Muscle layer of colon (tissue), 2 donors: ENCODE data around the gene PARVA.

Source experiments
- H3K27ac ChIP-seq: one replicate; pipeline ENCODE4 v1.7.0; 2013; ENCODE audit warnings: low read depth, mild to moderate bottlenecking, low read length, moderate library complexity
- H3K27me3 ChIP-seq, 2 donors: one replicate each; pipeline ENCODE4 v1.7.0; 2013; ENCODE audit warnings: low read length in 2 of 2, mild to moderate bottlenecking in 2 of 2; ENCODE audit not compliant: insufficient read depth in 2 of 2, control insufficient read depth in 1 of 2
- H3K36me3 ChIP-seq: one replicate; pipeline ENCODE4 v1.7.0; 2013; ENCODE audit warnings: mild to moderate bottlenecking, low read length; ENCODE audit not compliant: insufficient read depth
- H3K4me1 ChIP-seq: one replicate; pipeline ENCODE4 v1.7.0; 2013; ENCODE audit warnings: mild to moderate bottlenecking, low read length; ENCODE audit not compliant: insufficient read depth
- H3K4me3 ChIP-seq, 2 donors: one replicate each; pipeline ENCODE4 v1.7.0; 2013; ENCODE audit warnings: low read length in 2 of 2, low read depth in 1 of 2, mild to moderate bottlenecking in 1 of 2, moderate library complexity in 1 of 2
- H3K9ac ChIP-seq: one replicate; pipeline ENCODE4 v1.7.0; 2013; ENCODE audit warnings: low read length
- H3K9me3 ChIP-seq: one replicate; pipeline ENCODE4 v1.7.0; 2013; ENCODE audit warnings: mild to moderate bottlenecking, low read length
- donor health status: abdominal sarcoma.
- donor health status: Adenocarcinoma of cecum.

PARVA gene

GRCh38 chr11:12380565-12381325 lies 3.4 kb downstream of the PARVA start:
- Histone ChIP-seq H3K4me3 (peak overlapping the region in 1 of 2 donors; percentile 65), H3K9me3 (no peaks in the 10 kb centered on the region), H3K27me3 (no peaks in the 10 kb centered on the region), H3K36me3 (peaks cover 20% of the 10 kb centered on the region), H3K27ac (peak overlapping the region; percentile 69), H3K9ac (peak overlapping the region; percentile 72), H3K4me1 (peaks cover 73% of the 10 kb centered on the region)

DNA sequence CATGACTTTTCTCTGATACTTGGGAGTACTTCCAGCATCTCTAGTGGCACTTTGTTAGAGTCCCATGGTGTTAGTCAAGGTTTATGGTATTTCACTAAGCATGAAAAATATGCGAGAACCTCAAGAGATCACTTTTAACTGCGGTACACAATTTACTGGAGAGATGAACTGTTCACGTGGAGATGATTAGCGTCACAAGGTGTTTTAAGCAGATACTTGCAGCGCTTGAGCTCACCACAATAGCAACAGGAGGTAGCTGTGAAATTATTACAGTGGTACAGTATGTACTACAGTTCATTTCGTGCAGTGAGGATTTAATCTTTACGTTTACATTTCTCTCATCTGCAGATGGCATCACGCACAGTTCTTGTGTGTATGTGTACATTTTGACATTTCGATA lies 4.5 kb downstream of the PARVA start:
- peaks cover 73% of the 10 kb centered on the region for H3K4me1 ChIP-seq
- no peaks in the 10 kb centered on the region for H3K9me3 ChIP-seq
- H3K9ac ChIP-seq: no peak overlapping the region
- H3K36me3 ChIP-seq: peaks cover 20% of the 10 kb centered on the region
- peak overlapping the region; percentile 69 for H3K27ac ChIP-seq
- no peaks in the 10 kb centered on the region for H3K27me3 ChIP-seq
- H3K4me3 ChIP-seq: no peak overlapping the region

- Histone ChIP-seq H3K4me3 (no peak overlapping the region), H3K4me1 (peaks cover 76% of the 10 kb centered on the region), H3K27ac (peak overlapping the region; percentile 64)
Measured at GRCh38 chr11:12382451-12382850, 5.1 kb downstream of the PARVA start.

DNA sequence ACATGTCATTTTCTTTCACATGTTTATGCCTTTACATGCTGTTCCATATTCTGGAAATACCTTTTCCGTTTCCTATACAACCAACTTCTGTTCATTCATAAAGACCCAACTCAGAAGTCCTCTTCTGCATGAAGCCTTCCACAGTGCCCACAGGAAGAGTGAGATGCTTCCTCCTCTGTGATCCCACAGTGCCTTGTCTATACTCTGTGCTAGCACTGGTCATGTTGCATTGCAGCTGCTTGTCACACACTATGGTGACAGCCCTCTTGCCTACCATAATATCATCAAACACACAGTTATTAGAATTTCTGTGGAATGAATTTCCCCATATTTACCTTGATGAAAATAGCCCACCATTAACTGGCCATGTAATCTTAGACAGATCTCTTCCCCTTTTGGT lies 8.9 kb downstream of the PARVA start:
- peaks cover 84% of the 10 kb centered on the region for H3K4me1 ChIP-seq
- peaks cover 7% of the 10 kb centered on the region for H3K36me3 ChIP-seq
- H3K9me3 ChIP-seq: no peaks in the 10 kb centered on the region
- no peak overlapping the region for H3K4me3 ChIP-seq
- peak overlapping the region; percentile 8 for H3K9ac ChIP-seq
- peak overlapping the region; percentile 88 for H3K27ac ChIP-seq
- H3K27me3 ChIP-seq: no peaks in the 10 kb centered on the region

More at GRCh38 chr11:12382451-12382850, 5.1 kb downstream of the PARVA start:
- Histone ChIP-seq H3K9ac (peak overlapping the region; percentile 10), H3K9me3 (no peaks in the 10 kb centered on the region), H3K36me3 (peaks cover 20% of the 10 kb centered on the region), H3K27me3 (no peaks in the 10 kb centered on the region)

DNA sequence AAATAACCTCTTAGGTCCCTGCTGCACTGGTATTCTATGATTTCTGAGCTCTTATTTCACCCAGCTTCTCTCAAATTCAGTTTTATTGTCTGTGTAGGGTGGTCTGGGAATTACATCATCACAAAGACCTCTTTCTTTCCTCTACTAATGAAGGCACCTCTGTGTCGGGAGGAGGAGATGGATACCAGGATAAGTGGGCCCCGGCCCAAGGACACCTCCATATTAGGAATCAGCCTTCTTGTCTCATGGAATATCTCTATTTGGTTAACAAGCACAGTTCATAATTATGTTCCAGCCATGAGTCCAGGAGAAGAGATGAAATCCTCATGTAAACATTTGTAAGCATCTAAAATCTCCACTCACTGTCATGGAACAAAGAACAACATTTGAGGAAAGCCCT lies 9.4 kb downstream of the PARVA start:
- Histone ChIP-seq H3K9me3 (no peaks in the 10 kb centered on the region), H3K27ac (peak overlapping the region; percentile 88), H3K9ac (peak overlapping the region; percentile 8), H3K27me3 (no peaks in the 10 kb centered on the region), H3K36me3 (peaks cover 2% of the 10 kb centered on the region), H3K4me1 (peaks cover 84% of the 10 kb centered on the region), H3K4me3 (no peak overlapping the region)

DNA sequence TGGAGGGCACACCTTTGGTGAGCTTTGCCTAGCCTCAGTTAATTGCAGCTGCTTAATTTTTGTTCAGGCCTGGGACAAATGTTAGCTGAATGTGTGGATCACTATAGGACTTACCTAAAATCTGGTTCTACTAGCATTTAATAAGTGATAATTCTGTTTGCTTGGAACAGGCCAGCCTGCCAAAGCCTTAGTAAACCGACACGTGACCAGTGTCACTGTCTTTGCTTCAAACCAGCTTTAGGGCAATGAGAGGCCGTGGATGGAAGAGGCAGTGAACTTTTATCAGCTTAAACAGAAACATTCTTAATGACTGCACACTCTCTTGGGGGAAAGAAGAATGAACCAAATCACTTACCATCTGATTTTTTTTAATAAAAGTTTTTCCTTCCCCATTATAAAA lies 10.8 kb downstream of the PARVA start:
- Histone ChIP-seq H3K27me3 (no peaks in the 10 kb centered on the region), H3K4me3 (no peak overlapping the region), H3K36me3 (no peaks in the 10 kb centered on the region), H3K9me3 (no peaks in the 10 kb centered on the region), H3K9ac (peak overlapping the region; percentile 29), H3K4me1 (peaks cover 73% of the 10 kb centered on the region), H3K27ac (peak overlapping the region; percentile 91)

- H3K9me3 ChIP-seq: no peaks in the 10 kb centered on the region
- H3K4me1 ChIP-seq: peaks cover 66% of the 10 kb centered on the region
- H3K27me3 ChIP-seq: no peaks in the 10 kb centered on the region
- no peak overlapping the region for H3K9ac ChIP-seq
- no peak overlapping the region for H3K4me3 ChIP-seq
- no peaks in the 10 kb centered on the region for H3K36me3 ChIP-seq
- peak overlapping the region; percentile 91 for H3K27ac ChIP-seq
Measured at GRCh38 chr11:12388939-12389670, 11.7 kb downstream of the PARVA start.

DNA sequence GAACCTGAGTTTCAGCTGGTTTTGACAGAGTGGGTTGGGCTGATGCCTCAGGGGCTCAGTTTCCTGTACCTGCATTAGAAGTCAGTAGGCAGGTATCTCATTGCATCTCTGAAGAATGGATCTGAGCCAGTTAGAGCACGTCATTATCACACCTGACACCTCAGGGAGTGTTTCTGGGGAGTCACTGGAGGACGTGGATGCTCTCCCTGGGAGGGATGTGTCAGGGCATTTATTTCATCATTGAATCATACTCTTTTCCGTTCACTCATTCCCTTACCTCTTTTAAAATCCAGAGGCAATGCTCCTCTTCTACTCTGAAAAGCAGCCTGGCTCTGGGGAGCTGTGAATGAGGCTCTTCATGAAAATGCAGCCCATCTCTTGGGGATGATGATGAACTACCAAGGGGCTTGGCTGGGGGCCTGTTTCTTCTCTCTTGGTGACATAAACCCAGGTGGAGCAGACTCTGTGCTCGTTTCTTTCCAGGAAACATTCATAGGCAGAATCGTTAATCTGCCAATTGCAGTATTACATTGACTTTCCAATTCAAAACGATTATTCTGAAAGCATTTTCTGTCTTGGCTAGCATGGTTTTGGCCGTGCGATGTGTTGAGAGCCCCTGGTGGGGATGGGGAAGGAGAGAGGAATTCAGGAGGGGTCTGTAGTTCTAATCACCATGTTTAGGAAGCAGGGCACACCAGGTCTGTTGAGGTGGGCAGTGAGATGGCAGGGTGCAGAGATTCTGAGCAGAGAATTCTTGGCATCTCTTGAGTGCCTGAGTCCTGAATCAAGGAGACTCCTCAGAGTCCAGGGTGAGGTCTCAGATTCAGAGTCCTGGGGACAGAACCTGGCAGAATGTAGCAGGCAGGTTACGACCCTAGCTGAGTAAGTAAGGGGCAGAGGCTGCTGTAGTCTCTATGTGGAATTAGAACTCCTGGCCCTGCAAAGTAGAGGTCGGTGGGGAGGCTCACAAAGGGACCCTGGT lies 12.6 kb downstream of the PARVA start:
- Histone ChIP-seq H3K4me1 (peaks cover 61% of the 10 kb centered on the region), H3K27me3 (no peaks in the 10 kb centered on the region), H3K36me3 (no peaks in the 10 kb centered on the region), H3K27ac (peak overlapping the region; percentile 91), H3K4me3 (no peak overlapping the region), H3K9ac (peak overlapping the region; percentile 46), H3K9me3 (no peaks in the 10 kb centered on the region)

DNA sequence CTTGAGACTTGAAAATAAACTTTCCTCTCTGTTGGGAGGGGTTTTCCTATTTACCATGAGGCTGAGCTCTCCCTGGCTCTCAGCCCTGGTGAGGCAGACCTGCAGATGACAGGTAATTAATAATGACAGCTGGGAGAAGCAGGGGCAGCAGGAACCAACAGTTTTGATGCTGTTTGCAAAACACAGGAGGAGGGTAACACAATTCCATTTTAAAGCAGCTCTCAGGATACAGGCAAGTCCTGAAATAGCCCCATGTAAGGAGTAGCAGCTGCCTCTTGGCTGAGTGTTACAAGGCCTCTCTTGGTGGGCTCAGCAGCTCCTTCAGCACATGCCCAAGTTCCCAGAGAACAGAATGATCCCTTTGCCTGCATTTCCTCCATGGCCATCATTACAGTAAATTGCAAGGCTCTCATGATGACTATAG lies 13.3 kb downstream of the PARVA start:
- peaks cover 57% of the 10 kb centered on the region for H3K4me1 ChIP-seq
- H3K27ac ChIP-seq: peak overlapping the region; percentile 91
- no peaks in the 10 kb centered on the region for H3K36me3 ChIP-seq
- peak overlapping the region; percentile 46 for H3K9ac ChIP-seq
- no peaks in the 10 kb centered on the region for H3K27me3 ChIP-seq
- no peaks in the 10 kb centered on the region for H3K9me3 ChIP-seq
- H3K4me3 ChIP-seq: no peak overlapping the region

DNA sequence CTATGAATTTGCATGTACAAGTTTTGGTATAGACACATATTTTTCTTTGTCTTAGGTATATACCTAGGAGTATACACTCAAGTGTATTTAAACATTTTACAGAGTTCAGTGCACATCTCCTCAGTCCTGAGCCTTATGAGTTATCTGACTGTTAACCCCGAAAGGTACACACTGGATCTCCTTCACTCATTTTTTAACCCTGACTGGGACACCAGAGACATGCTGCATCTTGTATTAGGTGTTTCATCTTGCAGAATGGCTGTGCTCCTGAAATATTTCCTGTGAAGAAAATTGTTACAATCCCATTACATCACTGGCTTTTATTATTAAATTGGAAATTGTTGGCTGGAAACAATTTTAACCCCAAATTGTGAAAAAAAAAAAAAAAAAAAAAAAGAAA lies 15.3 kb downstream of the PARVA start:
- Histone ChIP-seq H3K27ac (peak overlapping the region; percentile 91), H3K4me1 (peaks cover 51% of the 10 kb centered on the region), H3K9ac (no peak overlapping the region), H3K36me3 (no peaks in the 10 kb centered on the region), H3K27me3 (no peaks in the 10 kb centered on the region), H3K4me3 (no peak overlapping the region), H3K9me3 (no peaks in the 10 kb centered on the region)

DNA sequence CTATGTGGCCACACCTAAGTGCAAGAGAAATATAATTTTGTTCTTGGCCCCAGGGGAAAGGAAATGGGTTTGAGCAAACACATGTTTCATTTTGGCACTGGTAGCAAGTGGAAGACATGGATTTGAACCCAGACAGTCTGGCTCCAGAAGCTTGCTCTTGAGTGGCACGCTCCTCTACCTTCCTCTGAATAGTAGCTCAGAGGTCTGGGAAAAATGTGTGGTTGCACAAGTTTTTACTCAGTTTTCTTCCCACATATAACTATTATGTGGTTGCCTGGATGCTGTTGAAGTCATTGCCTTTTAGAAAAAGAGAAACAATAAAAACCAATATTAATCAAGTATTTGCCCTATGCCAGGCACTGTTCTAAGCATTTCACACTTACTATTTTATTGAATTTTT lies 16.3 kb downstream of the PARVA start:
- H3K4me1 ChIP-seq: peaks cover 55% of the 10 kb centered on the region
- peak overlapping the region; percentile 5 for H3K27ac ChIP-seq
- H3K27me3 ChIP-seq: no peaks in the 10 kb centered on the region

More for the DNA sequence above, 16.3 kb downstream of the PARVA start:
- Histone ChIP-seq H3K9ac (no peak overlapping the region), H3K9me3 (no peaks in the 10 kb centered on the region), H3K36me3 (no peaks in the 10 kb centered on the region), H3K4me3 (no peak overlapping the region)
